ENCODE results near the gene NAV2. TPM values are rescaled to one million over a fixed set of nuclear protein-coding genes. Genes with fewer than 3 reads are reported as not detected.

The NAV2 gene
- total RNA-seq, 1 donor, result 11.2 TPM

GRCh38 chr11:19934828-19935259, 222.2 kb downstream of the NAV2 start:
- TF ChIP-seq CTCF (IDR thresholded peaks at IDR 0.05; ENCODE audit: insufficient read depth, low read depth, low read length), result no peak
- H3K4me3 ChIP-seq (ENCODE audit: low read depth, low read length), result no peak overlapping the region
- peak; percentile 72 for DNase-seq (ENCODE audit: low read depth)

DNA sequence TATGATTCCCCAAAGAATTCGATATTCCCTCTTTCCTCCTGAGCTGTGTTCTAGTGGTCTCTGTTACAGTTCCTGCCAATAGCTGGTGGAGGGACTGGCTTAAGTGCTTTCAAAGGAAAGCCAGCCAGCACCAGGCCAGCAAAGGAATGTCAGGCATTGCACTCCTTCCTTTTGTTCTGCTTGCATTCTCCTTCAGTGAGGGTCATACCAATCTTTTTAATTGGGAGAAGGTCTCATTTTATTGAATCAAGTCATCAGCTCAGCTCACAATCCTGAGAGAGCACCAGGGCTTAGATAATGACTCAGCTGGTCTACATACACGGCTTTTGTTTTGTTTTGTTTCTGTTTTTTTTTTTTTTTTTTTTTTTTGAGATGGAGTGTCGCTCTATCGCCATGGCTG, 222.9 kb downstream of the NAV2 start:
- TF ChIP-seq CTCF (IDR thresholded peaks at IDR 0.05; ENCODE audit: insufficient read depth, low read depth, low read length), result no peak
- no peak overlapping the region for H3K4me3 ChIP-seq (ENCODE audit: low read depth, low read length)
- peak; percentile 36 for DNase-seq (ENCODE audit: low read depth)

GRCh38 chr11:19936461-19936860, 223.8 kb downstream of the NAV2 start:
- DNase-seq (ENCODE audit: low read depth), result no peak
- no peak for TF ChIP-seq CTCF (IDR thresholded peaks at IDR 0.05; ENCODE audit: insufficient read depth, low read depth, low read length)
- no peak overlapping the region for H3K4me3 ChIP-seq (ENCODE audit: low read depth, low read length)

- H3K4me3 ChIP-seq (ENCODE audit: low read depth, low read length), result no peak overlapping the region
- peak; percentile 50 for DNase-seq (ENCODE audit: low read depth)
- peak; percentile 89 for TF ChIP-seq CTCF (IDR thresholded peaks at IDR 0.05; ENCODE audit: insufficient read depth, low read depth, low read length)
Observed at GRCh38 chr11:19938169-19938856, 225.7 kb downstream of the NAV2 start.

DNA sequence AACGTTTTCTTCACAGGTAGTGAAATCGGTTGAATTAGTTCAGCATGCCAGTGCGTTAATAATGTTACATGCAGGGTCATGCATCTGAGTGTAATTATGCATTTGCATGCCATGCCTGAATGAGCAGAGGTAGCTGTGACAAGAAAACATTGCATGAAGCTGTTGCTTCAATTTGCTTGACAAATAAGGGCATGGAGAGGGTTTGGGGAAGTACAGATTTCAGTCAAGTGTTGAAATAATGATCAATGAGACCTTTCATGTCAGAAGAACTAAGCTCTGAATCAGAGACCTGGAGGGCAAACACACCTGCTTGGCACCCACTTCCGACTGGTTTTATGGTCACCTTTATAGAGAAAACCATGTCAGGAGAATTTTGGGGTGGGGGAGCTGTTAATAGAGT, 226.2 kb downstream of the NAV2 start:
- DNase-seq (ENCODE audit: low read depth), result no peak
- H3K4me3 ChIP-seq (ENCODE audit: low read depth, low read length), result no peak overlapping the region
- TF ChIP-seq CTCF (IDR thresholded peaks at IDR 0.05; ENCODE audit: insufficient read depth, low read depth, low read length), result no peak

DNA sequence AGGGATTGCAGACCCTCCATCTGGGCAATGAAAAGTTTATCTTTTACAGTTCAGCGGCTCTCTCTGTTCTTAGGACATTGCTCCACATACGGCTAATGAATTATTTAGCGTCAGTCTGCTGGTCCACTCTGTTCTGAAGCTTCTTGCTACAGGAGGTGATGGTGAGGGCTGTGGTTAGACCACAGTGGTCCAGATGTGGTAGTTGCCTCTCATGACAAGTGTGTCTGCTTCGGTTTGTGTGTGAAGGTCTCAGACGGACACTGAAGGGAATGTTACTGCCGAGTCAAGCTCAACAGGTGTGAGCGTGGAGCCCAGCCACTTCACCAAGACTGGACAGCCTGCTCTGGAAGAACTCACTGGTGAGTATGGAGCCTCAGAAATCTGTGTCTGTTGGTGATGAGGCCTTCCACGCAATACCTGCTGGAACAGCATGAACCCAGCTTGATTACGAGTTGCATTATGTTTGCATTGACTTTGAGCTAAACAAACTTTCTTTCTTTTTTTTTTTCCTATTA, 226.8 kb downstream of the NAV2 start:
- TF ChIP-seq CTCF (IDR thresholded peaks at IDR 0.05; ENCODE audit: insufficient read depth, low read depth, low read length), result no peak
- DNase-seq (ENCODE audit: low read depth), result no peak
- H3K4me3 ChIP-seq (ENCODE audit: low read depth, low read length), result no peak overlapping the region

- no peak for TF ChIP-seq CTCF (IDR thresholded peaks at IDR 0.05; ENCODE audit: insufficient read depth, low read depth, low read length)
- no peak overlapping the region for H3K4me3 ChIP-seq (ENCODE audit: low read depth, low read length)
- DNase-seq (ENCODE audit: low read depth), result no peak
Observed at GRCh38 chr11:19940831-19941230, 228.2 kb downstream of the NAV2 start.

Measured in fibroblast of villous mesenchyme (primary cell).